GM21619 (cell line): Measurements from ENCODE around the gene FGF23.

ENCODE experiments used
- ATAC-seq: cut with Tn5 transposase; IDR thresholded peaks from one replicate; pipeline ENCODE4 v1.9.1; 2021; ENCODE audit not compliant: unreplicated experiment

The FGF23 gene

DNA sequence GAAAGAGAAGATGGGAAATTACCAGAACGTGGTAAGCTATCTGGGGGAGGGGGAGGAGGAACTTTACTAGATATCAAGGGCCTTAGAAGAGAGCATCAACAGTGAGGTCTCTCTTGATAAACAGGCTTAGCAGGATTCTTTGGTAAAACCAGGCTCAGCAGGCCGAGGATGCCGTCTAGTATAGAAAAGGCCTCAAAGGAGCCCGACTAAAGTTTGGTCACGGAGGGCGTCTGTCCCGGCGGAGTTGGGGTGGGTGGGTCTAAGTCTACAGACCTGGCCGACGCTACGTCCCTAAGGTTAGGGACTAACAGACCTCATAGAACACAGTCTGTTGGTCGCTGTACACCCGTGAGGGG lies 59.0 kb downstream of the FGF23 start:
- ATAC-seq = peak; percentile 28
